Fibroblast of skin of left quadriceps (primary cell): ENCODE measurements around the gene CCNL1.
"Not testable (repeated sequence)": the region's sequence is repeated elsewhere in the genome, so short reads cannot be mapped to it uniquely, and the experiment has no call there.

Source experiments
- DNase-seq, 2 experiments: peaks; one replicate each; pipeline ENCODE4 v3.0.0-alpha.2; 2013; ENCODE audit warnings: low read depth in 2 of 2

The CCNL1 gene

DNA sequence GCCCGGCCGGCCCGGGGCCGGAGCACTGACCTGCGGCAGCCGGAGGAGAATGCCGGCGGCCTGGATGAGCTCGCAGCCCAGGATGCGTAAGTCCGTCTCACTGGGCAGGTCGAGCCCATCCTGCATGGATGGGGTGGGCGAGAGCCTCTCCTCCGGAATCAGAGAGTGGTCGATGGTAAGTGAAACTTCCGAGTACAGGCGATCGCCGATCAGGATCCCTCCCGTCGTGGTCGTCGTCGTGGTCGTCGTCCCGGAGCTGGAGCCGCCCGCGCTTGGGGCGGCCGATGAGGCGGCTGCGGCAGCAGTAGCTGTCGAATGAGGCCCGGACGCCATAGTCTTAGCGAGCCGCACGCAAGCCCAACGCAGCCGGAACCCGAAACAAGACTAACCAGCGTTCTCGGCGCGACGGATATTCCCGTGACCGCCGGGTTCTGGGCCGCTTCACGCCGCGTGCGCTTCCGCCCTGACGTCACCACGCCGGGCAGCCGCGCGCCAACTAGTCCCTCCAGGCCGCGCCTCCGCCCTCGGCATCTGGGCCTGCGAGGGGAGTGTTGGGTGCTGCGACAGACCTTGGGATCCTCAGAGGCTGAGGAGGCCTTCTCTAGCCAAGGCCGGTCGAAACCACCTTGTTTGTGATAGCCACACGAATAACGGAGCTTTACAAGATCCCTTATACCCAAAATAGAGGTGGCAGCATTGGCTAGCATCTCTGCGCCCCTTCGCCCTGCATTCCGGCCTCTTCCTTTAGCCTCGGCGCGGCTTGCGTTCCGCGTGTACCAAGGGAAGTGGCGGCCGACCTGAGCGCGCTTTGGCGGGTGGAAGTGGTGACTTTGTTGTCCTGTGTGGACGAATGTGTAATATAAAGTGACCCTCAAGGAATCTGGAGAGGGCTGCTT is at the start of gene CCNL1:
Gene CCNL1 (minus strand): TSS at position 386 of the 896 bp plus-strand sequence. CDS start 53 bp downstream, at position 333.
- DNase-seq = peak; percentile 96

DNA sequence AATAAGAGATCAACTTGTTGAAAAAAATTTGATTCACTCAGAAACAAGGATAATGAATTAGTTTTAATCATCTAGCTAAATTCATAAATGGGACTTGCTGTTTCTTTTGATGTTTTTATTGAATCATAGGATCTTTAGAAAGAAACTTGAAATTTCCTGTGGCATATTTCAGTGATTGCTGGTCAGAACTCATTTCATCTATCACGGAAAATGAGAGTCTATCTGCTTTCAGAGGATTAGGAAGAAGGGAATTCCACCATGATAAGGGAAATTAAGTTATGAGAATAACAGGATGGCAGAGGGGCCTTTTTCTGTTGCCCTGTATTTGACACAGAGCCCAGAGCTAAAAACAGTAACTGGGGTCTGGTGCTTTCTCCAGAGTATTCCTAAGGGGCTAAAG is 44.9 kb upstream of the CCNL1 start:
- DNase-seq = no peak

DNA sequence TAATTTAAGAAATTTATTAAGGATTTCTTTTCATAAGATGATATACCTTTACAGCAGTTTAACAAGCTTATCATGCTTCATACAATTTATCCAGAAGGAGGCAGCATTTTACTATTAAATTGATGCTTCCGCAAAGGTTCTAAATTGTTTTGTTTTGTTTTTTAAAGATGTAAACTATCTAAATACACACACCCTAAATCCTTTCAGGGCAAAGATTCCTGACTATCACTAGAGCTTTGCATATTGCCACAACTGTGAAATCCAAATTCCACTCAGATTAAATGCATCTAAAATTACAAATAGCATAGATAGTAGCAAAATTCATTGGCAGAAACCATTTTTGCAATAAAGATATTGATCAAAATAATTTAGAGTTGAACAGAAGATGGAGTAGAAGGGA is 44.5 kb upstream of the CCNL1 start:
- DNase-seq = peak; percentile 41 to 47

DNA sequence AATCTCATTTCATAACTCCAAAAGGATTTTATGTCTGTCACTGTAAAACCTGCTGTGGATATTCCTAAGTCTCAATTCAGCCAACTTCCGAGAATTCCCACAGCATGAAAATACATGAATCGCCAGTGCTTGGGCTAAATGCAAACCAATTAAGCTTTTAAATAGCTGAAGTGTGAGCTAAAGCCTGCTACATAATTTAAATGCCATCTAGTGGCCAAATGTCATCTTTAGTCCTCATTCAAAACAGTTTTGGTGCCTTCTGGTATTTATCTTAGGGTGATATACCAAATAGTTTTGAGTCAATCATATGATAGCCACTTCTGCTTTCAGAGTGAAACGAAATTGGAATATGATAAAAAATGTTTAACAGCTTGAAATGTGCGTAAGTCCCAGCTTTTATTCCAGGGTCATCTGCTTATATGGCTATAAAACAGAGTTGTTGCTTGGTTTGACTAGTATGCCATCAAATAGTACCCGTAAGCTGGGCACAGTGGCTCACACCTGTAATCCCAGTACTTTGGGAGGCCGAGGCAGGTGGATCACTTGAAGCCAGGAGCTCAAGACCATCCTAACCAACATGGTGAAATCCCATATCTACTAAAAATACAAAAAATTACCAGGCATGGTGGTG is 41.8 kb upstream of the CCNL1 start:
- peak; percentile 28 to 29 for DNase-seq

DNA sequence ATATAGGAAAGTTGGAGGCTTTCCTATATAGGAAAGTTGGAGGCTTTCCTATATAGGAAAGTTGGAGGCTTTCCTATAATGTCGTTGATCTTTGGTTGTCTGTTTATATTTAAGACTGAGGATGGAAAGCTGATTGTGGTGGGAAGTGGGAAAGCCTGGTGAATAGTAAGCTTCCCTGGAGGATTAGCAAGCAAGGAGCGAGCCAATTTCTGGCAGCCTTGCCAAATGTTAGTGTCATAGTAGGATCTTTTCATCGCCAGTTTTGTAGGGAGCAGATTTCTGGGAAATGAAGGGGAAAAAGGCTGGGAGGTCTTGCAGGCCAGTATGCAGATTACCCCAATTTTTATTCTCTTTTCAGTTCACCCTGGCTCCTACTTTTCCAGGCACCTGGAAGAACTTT is 39.9 kb upstream of the CCNL1 start:
- DNase-seq = peak in 1 of 2 experiments; percentile 26

DNA sequence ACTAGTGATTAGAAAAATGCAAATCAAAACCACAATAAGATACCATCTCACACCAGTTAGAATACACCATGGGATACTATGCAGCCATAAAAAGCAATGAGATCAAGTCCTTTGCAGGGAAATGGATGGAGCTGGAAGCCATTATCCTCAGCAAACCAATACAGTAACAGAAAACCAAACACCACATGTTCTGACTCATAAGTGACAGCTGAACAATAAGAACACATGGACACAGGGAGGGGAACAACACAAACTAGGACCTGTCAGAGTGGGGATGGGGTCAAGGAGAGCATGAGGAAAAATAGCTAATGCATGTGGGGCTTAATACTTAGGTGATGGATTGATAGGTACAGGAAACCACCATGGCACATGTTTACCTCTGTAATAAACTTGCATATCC is 36.0 kb upstream of the CCNL1 start:
- no peak for DNase-seq

DNA sequence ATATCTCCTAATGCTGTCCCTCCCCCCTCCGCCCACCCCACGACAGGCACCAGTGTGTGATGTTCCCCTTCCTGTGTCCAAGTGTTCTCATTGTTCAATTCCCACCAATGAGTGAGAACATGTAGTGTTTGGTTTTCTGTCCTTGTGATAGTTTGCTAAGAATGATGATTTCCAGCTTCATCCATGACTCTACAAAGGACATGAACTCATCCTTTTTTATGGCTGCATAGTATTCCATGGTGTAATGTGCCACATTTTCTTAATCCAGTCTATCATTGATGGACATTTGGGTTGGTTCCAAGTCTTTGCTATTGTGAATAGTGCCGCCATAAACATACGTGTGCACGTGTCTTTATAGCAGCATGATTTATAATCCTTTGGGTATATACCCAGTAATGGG is 31.2 kb upstream of the CCNL1 start:
- not testable (repeated sequence) for DNase-seq

DNA sequence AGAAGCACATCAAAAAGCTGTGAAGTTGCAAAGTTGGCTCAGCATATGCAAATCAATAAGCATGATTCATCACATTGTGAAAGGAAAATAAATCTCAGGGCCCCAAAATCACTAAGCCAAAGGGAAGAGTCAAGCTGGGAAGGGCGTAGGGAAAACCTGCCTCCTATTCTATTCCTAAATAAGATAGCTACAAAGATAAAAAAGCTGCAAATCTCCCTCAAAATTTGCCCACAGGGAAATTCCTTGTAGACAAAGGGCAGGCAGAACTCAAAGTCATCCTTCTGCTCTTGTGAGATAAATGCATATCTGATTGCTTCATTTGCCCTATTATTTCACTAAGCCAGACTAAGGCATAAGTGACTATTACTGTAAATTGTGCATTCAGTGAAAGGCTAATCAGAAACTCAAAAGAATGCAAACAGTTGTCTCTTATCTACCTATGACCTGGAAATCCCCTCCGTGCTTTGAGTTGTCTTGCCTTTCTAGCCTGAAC is 30.5 kb upstream of the CCNL1 start:
- no peak for DNase-seq

DNA sequence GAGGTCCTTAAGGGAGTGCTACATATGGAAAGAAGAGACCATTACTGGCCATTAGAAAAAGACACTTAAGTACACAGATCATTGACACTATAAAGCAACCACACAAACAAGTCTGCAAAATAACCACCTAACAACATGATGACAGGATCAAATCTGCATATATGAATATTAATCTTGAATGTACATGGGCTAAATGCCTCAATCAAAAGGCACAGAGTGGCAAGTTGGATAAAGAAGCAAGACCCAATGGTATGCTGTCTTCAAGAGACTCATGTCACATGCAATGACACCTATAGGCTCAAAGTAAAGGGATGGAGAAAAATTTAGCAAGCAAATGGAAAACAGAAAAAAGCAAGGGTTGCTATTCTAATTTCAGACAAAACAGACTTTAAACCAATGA is 28.4 kb upstream of the CCNL1 start:
- no peak for DNase-seq

DNA sequence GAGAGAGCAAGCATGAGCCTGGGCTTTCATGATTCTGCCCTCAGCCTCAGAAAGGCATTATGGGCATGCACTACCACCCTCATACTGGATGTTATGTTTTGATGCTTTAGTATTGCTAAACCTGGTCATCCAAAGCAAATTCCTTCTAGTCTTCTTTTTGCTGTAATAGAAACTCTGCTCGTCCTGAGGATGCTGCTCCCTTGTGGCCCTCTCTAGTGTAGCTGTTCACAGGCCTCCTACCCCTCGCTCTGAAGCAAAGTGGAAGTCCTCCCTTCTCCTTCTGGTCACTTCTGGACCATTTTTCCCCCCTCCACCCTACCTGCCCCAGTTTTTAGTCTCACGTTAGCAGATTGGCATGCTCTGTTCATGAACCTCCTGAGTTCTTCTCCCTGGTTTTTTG is 22.9 kb upstream of the CCNL1 start:
- no peak for DNase-seq

DNA sequence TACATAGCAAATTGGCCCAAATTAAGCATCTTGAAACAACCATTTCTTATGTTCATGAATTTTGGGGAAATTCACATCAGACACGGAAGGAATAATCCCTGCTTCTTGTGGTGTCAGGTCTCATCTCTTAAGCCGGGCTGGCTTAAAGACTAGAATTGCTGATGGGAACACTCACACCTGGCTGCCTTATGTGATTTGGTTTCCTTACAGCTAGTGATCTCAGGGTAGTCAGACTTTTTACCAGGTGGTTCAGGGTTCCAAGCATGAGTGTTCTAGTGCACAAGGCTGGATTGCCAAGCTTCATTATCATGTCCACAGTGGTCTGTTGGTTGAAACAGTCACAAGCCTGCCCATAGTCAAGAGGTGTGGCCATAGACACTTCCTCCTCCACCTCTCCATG is 20.3 kb upstream of the CCNL1 start:
- DNase-seq = no peak

DNA sequence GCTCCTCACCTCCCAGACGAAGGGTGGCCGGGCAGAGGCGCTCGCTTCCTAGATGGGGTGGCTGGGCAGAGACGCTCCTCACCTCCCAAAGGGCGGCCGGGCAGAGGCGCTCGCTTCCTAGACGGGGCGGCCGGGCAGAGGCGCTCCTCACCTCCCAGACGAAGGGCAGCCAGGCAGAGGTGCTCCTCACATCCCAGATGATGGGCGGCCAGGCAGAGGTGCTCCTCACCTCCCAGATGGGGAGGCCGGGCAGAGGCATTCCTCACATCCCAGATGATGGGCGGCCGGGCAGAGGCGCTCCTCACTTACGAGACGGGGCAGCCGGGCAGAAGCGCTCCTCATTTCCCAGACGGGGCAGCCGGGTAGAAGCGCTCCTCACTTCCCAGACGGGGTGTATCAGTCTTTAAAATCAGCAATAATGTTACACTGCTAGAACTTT is 19.4 kb upstream of the CCNL1 start:
- DNase-seq = no peak

DNA sequence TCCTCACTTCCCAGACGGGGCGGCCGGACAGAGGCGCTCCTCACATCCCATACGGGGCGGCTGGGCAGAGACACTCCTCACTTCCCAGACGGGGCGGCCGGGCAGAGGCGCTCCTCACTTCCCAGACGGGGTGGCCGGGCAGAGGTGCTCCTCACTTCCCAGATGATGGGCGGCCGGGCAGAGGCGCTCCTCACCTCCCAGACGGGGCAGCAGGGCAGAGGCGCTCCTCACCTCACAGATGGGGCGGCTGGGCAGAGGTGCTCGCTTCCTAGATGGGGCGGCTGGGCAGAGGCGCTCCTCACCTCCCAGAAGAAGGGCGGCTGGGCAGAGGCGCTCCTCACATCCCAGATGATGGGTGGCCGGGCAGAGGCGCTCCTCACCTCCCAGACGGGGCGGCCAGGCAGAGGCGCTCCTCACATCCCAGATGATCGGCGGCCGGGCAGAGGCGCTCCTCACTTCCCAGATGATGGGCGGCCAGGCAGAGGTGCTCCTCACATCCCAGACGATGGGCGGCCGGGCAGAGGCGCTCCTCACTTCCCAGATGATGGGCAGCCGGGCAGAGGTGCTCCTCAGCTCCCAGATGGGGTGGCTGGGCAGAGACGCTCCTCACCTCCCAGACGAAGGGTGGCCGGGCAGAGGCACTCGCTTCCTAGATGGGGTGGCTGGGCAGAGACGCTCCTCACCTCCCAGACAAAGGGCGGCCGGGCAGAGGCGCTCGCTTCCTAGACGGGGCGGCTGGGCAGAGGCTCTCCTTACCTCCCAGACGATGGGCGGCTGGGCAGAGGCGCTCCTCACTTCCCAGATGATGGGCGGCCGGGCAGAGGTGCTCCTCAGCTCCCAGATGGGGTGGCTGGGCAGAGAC is 18.8 kb upstream of the CCNL1 start:
- not testable (repeated sequence) for DNase-seq

DNA sequence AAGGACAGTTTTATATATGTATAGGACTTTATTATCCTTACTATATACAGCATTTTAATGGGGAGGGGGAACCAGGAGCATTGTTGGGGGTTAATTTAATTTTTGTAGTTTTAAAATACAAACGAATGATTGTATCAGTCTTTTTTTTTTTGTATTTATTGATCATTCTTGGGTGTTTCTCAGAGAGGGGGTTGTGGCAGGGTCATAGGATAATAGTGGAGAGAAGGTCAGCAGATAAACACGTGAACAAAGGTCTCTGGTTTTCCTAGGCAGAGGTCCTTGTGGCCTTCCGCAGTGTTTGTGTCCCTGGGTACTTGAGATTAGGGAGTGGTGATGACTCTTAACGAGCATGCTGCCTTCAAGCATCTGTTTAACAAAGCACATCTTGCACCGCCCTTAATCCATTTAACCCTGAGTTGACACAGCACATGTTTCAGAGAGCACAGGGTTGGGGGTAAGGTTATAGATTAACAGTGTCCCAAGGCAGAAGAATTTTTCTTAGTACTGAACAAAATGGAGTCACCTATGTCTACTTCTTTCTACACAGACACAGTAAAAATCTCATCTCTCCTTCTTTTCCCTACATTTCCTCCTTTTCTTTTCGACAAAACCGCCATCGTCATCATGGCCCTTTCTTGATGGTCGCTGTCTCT is 18.0 kb upstream of the CCNL1 start:
- DNase-seq = not testable (repeated sequence)

DNA sequence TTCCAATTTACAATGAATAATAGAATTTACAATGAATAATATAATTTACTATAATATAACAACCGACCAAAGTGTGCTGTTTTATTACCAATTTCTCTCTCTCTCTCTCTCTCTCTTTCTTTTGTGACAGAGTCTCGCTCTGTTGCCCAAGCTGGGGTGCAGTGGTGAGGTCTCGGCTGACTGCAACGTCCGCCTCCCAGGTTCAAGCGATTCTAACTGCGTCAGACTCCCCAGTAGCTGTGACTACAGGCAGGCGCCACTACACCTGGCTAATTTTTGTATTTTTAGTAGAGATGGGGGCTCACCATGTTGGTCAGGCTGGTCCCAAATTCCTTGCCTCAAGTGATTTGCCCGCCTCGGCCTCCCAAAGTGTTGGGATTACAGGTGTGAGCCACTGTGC is 17.0 kb upstream of the CCNL1 start:
- no peak for DNase-seq

DNA sequence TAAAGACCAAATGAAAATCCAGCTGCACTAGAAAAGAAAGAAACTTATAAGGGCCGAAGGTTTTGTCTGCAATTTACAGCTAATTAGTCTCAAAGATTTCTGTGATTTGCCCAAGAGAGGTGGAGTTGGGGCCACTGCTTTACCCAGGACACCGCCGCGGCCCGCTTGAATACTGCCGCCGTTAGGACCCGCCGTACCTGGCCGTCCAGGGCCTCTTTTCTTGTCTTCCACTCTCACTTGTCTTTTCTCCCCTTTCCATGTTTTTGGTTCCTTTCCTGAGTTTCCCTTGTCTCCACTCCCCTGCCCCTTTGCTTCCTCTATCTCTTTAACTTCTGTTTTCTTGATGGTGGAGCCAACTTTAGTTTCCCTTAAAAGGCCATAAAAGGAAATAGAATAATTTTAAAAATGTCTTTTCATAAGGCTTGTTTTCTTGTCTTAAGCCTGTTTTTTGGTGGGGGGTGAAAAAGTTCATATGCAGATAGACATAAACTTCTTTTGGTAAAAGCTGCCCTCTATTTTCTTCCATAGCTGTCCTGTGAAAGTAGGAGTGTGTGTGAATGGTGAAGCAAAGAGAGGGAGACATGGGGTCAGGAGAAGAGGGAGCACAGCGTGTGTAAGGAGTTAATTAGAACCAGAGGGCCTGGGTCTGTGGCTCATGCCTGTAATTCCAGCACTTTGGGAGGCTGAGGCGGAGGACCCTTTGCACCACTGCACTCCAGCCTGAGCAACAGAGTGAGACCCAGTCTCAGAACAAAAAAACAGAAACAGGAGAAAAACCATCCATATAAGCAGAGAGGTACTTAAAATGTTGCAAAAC is 16.0 kb upstream of the CCNL1 start:
- peak; percentile 59 to 63 for DNase-seq

DNA sequence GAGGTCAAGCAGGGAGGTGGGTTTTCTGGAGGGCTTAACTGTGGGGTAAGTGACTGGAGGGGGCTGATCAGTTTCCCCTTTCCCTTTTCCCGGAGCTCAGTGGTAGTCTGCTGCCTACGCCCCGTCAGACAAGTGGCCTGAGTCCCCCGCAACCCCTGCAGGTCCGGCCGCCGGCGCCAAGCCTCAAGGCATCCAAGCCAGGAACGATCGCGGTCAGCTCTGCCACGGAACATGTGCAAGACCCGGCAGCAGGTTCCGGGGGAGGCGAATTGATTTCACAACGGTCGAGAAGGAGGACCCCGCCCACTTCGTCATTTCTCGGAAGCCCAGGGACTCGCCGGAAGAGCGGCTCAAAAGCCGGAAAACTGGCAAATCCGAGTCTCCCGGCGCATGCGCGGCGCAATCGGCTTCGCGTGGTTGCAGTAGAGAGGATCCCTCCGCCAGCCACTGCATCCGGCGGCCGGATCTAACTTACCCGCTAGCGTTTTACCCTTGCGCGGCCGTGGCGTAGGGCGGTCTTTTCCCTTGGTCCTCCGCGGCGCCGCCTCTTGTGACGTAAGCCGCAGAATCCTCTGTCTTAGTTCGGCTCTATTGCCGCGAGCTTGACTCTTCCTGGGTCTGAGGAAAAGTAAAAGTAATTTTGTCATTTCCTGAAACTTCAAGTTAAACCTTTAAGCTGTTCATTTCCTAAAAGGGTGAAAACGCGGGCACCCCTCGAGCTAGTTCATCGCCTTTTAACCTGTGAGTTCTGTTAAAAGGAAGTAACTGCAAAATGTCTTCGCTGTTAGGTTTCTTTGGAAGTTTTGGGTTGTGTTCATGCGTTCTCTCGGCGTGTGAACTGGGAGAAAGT is 14.9 kb upstream of the CCNL1 start:
- peak; percentile 100 for DNase-seq

DNA sequence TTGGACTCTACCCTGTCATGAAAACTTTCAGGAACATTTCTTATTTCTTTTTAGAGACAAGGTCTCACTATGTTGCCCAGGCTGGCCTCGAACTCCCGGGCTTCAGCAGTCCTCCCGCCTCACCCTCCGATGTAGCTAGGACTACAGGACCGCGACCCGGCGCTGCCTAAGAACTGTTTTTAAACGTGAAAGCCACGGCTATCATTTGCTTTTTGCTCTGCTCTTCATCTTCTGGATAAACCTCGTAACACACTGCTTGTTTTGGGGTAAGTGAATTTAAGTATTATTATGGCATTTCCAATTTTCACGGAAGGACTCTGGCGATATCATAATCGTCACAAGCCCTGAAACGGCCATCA is 14.3 kb upstream of the CCNL1 start:
- no peak for DNase-seq

DNA sequence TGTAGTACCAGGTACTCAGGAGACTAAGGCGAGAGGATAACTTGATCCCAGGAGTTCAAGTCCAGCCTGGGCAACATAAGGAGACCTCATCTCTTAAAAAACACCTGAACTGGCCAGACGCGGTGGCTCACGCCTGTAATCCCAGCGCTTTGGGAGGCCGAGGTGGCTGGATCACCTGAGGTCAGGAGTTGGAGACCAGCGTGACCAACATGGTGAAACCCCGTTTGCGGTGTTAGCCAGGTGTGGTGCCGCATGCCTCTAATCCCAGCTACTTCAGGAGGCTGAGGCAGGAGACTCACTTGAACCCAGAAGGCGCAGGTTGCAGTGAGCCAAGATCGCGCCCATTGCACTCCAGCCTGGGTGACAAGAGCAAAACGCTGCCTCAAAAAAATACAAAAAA is 13.4 kb upstream of the CCNL1 start:
- DNase-seq = not testable (repeated sequence)

DNA sequence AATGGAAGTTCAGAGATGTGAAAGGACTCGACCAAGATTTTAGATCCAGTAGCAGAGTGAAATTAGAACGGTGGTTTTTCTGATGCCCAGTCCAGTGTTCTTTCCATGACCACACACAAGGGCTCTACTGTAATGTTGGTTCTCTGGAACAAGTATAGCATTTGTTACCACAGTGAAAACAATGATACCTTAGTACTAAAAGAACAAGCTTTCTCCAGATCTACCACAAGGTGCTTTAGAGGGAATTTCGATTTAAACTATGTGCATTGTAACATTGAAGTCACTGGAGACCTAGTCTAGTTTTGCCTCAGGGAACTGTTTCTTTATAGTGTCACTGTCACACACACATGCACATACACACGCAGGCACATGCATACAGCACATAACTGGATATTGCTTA is 12.8 kb upstream of the CCNL1 start:
- DNase-seq = no peak
